ENCODE results near the gene NPB.
"Not testable (repeated sequence)": the region's sequence is repeated elsewhere in the genome, so short reads cannot be mapped to it uniquely, and the experiment has no call there.

The NPB gene

DNA sequence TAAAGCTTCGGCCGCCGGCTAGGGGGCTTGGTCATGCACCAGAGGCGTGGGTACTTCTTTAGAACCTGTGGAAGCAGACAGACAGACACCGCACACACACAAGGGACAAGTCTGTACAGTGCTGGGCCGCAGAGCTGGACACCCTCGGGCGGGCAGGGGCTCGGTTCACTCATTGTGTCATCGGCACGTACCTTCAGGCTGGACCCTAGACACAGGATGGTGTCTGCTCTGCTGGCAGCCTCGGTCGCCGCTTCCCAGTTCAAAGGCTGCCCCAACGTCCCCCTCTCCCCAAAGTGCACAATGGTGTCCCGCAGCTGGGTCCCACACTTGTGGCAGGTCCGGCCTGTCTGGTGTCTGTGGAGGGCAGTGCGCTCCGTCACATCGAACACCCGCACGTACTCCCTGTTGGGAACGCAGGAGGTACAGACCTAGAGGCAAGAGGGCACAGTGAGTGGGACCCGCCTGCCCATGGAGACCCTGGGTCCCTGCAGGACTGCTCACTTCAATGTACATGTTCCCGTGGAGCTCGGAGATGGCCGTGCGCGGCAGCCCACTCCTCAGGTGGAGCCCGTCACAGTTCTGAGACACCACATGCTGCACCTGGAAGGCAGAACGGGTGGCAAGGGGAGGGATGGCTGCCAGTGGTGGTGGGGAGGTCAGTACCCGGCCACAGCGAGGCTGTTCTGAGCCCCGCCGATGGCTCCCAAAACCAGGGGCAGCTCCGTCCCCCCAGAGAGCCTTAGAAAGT, 12.2 kb downstream of the NPB start:
- H3K4me1 ChIP-seq = peaks cover 0 to 45% (median 25%) of the 10 kb centered on the region in 4 donors
- TF ChIP-seq, protein P1, sequence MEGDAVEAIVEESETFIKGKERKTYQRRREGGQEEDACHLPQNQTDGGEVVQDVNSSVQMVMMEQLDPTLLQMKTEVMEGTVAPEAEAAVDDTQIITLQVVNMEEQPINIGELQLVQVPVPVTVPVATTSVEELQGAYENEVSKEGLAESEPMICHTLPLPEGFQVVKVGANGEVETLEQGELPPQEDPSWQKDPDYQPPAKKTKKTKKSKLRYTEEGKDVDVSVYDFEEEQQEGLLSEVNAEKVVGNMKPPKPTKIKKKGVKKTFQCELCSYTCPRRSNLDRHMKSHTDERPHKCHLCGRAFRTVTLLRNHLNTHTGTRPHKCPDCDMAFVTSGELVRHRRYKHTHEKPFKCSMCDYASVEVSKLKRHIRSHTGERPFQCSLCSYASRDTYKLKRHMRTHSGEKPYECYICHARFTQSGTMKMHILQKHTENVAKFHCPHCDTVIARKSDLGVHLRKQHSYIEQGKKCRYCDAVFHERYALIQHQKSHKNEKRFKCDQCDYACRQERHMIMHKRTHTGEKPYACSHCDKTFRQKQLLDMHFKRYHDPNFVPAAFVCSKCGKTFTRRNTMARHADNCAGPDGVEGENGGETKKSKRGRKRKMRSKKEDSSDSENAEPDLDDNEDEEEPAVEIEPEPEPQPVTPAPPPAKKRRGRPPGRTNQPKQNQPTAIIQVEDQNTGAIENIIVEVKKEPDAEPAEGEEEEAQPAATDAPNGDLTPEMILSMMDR (IDR thresholded peaks at IDR 0.05) = no peak
- intact Hi-C loops (cut with DNase I; ENCODE audit: low total_unique reads) = no loop called here

DNA sequence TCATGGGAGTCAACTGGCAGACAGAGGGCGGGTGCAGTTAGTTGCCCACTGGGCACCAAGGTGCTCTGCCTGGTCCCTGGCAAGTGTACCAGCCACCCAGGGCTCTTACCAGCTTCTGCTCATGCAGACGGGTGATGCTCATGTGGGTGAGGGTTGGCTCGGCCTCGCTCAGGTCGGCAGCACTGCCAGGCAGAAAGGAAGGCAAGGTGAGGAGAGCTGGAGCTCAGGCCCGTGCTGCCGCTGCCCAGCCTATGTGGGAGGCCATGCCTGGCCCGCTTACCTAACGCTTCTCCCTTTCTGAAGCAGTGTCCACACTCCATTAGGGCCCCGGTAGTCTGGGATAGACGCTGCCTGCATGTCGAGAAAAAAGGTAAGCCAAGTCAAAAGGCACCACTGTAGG, 13.3 kb downstream of the NPB start:
- TF ChIP-seq, protein P1 (IDR thresholded peaks at IDR 0.05) = no peak
- Histone ChIP-seq H3K27me3 (no peaks in the 10 kb centered on the region), H3K4me3 (no peak overlapping the region), H3K36me3 (peaks cover 24 to 58% (median 39%) of the 10 kb centered on the region in 3 donors), H3K27ac (no peak overlapping the region), H3K4me1 (peaks cover 0 to 37% (median 20%) of the 10 kb centered on the region in 4 donors), H3K9me3 (no peaks in the 10 kb centered on the region)
- intact Hi-C loops (cut with DNase I; ENCODE audit: low total_unique reads) = no loop called here
- DNase-seq = no peak

More for the DNA sequence above, 12.2 kb downstream of the NPB start:
- Histone ChIP-seq H3K4me3 (no peak overlapping the region), H3K27ac (no peak overlapping the region), H3K9me3 (no peaks in the 10 kb centered on the region), H3K36me3 (peaks cover 24 to 47% (median 39%) of the 10 kb centered on the region in 3 donors), H3K27me3 (no peaks in the 10 kb centered on the region)
- no peak for DNase-seq

DNA sequence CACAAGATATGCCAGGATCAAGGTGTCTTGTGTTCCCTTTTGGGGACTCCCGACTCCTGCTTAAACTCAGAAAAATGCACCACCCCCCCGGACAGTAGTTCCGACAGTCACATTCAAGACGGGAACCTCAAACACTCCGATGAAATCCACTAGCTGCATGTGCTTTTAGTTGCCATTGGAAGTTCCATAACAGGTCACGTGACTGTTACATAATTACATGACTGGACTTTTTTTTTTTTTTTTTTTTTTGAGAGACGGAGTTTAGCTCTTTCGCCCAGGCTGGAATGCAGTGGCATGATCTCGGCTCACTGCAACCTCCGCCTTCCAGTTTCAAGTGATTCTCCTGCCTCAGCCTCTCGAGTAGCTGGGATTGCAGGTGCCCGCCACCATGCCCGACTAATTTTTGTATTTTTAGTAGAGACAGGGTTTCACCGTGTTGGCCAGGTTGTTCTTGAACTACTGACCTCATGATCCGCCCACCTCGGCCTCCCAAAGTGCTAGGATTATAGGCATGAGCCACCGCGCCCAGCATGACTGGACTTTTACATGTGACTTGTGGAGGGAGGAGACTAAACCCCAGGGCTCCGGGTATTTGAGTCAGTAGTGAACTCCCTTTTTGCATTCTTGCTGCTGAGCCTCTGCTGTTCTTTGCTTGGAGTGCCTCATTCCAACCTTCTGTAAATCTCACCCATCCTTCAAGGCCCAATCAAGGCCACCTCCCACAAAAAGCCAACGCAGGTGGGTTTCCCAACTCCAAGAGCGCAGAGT, 14.4 kb downstream of the NPB start:
- H3K27ac ChIP-seq = peak overlapping the region in 1 of 2 donors; percentile 56
- TF ChIP-seq, protein P1 (IDR thresholded peaks at IDR 0.05) = no peak
- H3K36me3 ChIP-seq = peaks cover 24 to 69% (median 46%) of the 10 kb centered on the region in 3 donors
- H3K27me3 ChIP-seq = no peaks in the 10 kb centered on the region
- peak overlapping the region; percentile 66 to 71 for H3K4me3 ChIP-seq
- DNase-seq = no peak
- intact Hi-C loops (cut with DNase I; ENCODE audit: low total_unique reads) = no loop called here
- H3K9me3 ChIP-seq = no peaks in the 10 kb centered on the region
- peaks cover 0 to 38% (median 16%) of the 10 kb centered on the region in 4 donors for H3K4me1 ChIP-seq

DNA sequence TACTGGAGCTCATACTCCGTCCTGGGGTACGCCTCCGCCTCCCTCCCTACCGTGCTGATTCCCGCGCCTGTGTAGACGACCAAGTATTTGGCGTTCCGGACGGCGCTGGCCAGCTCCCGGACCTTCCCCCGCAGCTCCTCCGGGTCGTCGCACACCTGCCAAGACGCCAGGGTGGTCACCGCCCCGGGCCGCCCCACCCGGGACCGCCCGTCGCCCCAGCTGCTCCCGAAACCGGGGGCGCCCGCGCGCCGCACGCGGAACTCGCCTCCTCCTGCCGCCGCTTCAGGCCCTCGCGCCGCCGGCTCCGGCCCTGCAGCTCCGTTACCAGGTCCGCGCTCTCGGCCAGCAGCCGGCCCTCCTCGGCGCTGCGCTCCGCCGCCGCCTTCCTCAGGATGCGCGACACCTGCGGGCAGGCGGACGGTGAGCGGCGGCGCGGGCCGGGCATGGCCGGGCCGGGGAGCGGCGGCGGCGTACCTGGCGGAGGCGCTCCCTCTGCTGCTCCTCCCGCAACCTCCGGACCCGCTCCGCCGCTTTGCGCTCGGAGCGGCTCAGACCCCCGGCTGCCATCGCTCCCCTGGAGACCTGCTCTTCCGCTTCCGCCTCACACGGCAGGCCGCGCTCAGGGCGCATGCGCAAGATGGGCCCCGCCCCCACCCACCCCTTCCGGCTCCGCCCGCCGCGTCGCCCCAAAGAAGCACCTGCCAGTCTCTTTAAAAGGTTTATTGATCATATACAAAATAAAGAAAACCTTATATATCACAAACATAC, 15.7 kb downstream of the NPB start, which contains the start of gene SIRT7:
TSS of gene SIRT7 (minus strand) at position 612 of the 768 bp plus-strand sequence. CDS start at position 567, 45 bp downstream.
- peaks cover 33 to 73% (median 48%) of the 10 kb centered on the region in 3 donors for H3K36me3 ChIP-seq
- peak within 1 kb of the TSS; percentile 56 to 74 for H3K27ac ChIP-seq
- H3K9me3 ChIP-seq = no peaks in the 10 kb centered on the region
- peak; percentile 48 to 87 for DNase-seq
- intact Hi-C loops (cut with DNase I; ENCODE audit: low total_unique reads) = no loop called here
- peaks cover 0 to 44% (median 18%) of the 10 kb centered on the region in 4 donors for H3K4me1 ChIP-seq
- TF ChIP-seq, protein P1 (IDR thresholded peaks at IDR 0.05) = no peak
- H3K4me3 ChIP-seq = peak within 1 kb of the TSS; percentile 66 to 71
- no peaks in the 10 kb centered on the region for H3K27me3 ChIP-seq

DNA sequence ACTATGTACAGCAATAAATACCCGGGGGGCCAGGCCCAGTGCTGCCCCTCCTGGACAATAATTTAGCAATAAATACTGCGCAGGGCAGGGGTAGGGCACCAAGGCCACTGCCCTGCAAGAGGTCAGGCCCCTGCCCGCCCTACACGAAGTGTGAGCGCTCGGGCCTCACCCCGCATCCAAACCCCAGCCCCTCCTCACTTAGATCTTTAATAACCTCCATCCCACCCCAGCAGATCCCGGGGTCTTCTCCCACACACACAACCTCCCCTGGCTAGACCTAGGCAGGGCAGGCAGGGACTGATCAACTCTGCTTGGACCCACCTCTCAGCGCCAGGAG, 16.3 kb downstream of the NPB start:
- Histone ChIP-seq H3K27ac (peak overlapping the region; percentile 56 to 74), H3K36me3 (peaks cover 31 to 70% (median 46%) of the 10 kb centered on the region in 3 donors), H3K4me1 (peaks cover 0 to 49% (median 24%) of the 10 kb centered on the region in 4 donors), H3K4me3 (peak overlapping the region; percentile 66 to 71)
- H3K9me3 ChIP-seq; intact Hi-C loops (cut with DNase I; ENCODE audit: low total_unique reads); DNase-seq; H3K27me3 ChIP-seq: not testable (repeated sequence)
